ENCODE results near the gene COL6A2. TPM values are rescaled to one million over a fixed set of nuclear protein-coding genes. Genes with fewer than 3 reads are reported as not detected.

The COL6A2 gene
- polyA plus RNA-seq, 2 of the 4 experiments (the other 2 are of a cell fraction): 2.3 to 13.1 TPM

- Histone ChIP-seq H3K4me2 (no peak overlapping the region), H3K4me3 (no peak overlapping the region), H3K27ac (no peak overlapping the region; a peak in 1 of 6 replicates), H3K4me1 (no peaks in the 10 kb centered on the region), H3K9me3 (no peaks in the 10 kb centered on the region)
- TF ChIP-seq CHD2 (IDR thresholded peaks at IDR 0.05; ENCODE audit: low read length, partially characterized antibody): no peak
- no peak for TF ChIP-seq NPAS2 (CRISPR knock-in tag; IDR thresholded peaks at IDR 0.05; ENCODE audit: borderline replicate concordance)
- TF ChIP-seq JUNB (IDR thresholded peaks at IDR 0.05): no peak
- TF ChIP-seq KDM5A (IDR thresholded peaks at IDR 0.05): no peak
- no peak for TF ChIP-seq POLR2A (IDR thresholded peaks at IDR 0.05; ENCODE audit: low read length)
- TF ChIP-seq HOXA7 (CRISPR knock-in tag; IDR thresholded peaks at IDR 0.05): no peak
- TF ChIP-seq ESRRA (IDR thresholded peaks at IDR 0.05; ENCODE audit: borderline replicate concordance, low read length): no peak
- no peak for TF ChIP-seq RCOR1 (IDR thresholded peaks at IDR 0.05; ENCODE audit: low read depth, low read length)
- TF ChIP-seq RFX5 (IDR thresholded peaks at IDR 0.05): no peak
- no peak for TF ChIP-seq JUN (IDR thresholded peaks at IDR 0.05)
- TF ChIP-seq PBX3 (IDR thresholded peaks at IDR 0.05): no peak
- no peak for TF ChIP-seq EP300 (IDR thresholded peaks at IDR 0.05)
- TF ChIP-seq FOSL2 (IDR thresholded peaks at IDR 0.05): no peak
- no peak for TF ChIP-seq FOSL2 (CRISPR knock-in tag; IDR thresholded peaks at IDR 0.05)
- TF ChIP-seq CEBPB (IDR thresholded peaks at IDR 0.05): no peak
- no peak for TF ChIP-seq EHF (CRISPR knock-in tag; IDR thresholded peaks at IDR 0.05)
- no peak for TF ChIP-seq BHLHE40 (IDR thresholded peaks at IDR 0.05; ENCODE audit: low read depth, low read length)
- TF ChIP-seq RAD21 (conservative IDR thresholded peaks at IDR 0.05 in 1 of 2, IDR thresholded peaks at IDR 0.05 in 1 of 2): no peak
- TF ChIP-seq RARB (CRISPR knock-in tag; IDR thresholded peaks at IDR 0.05): no peak
- WGBS (ENCODE audit: missing lambda C conversion rate): 95% methylated on average over 4 of the region's 29 CpGs
- ATAC-seq (peak in 1 of 2 experiments; percentile 14; a peak in 1 of 6 replicates), DNase-seq (ENCODE audit: low read depth in 1 of 2, low spot score in 1 of 2) (no peak), FAIRE-seq (no peak)
- ChIA-PET CTCF (interaction anchor here (0.8 to 1.4 kb wide), 2 partner anchors 54 to 148 kb away, joined by 3 to 5 read pairs; no protein-coding TSS in a partner anchor), POLR2A (no interaction called here)
Measured at GRCh38 chr21:46121286-46122221, 23.6 kb downstream of the COL6A2 start.

- peak; percentile 26 to 64; a peak in 3 of 6 replicates for ATAC-seq
- Histone ChIP-seq H3K4me3 (no peak overlapping the region), H3K4me2 (no peak overlapping the region), H3K4me1 (no peaks in the 10 kb centered on the region), H3K27ac (no peak overlapping the region; a peak in 1 of 6 replicates), H3K9me3 (no peaks in the 10 kb centered on the region)
- 29% methylated on average over 11 of the region's 12 CpGs for WGBS (ENCODE audit: missing lambda C conversion rate)
- ChIA-PET POLR2A (no interaction called here), CTCF (interaction anchor here (1.4 kb wide), 1 partner anchor 149 kb away, joined by 5 read pairs; no protein-coding TSS in a partner anchor)
- TF ChIP-seq RAD21 (conservative IDR thresholded peaks at IDR 0.05 in 1 of 2, IDR thresholded peaks at IDR 0.05 in 1 of 2) (no peak), CHD2 (IDR thresholded peaks at IDR 0.05; ENCODE audit: low read length, partially characterized antibody) (no peak), GATA3 (IDR thresholded peaks at IDR 0.05; ENCODE audit: borderline replicate concordance) (no peak), HDAC2 (IDR thresholded peaks at IDR 0.05) (no peak), CBX8 (IDR thresholded peaks at IDR 0.05) (no peak), CEBPB (IDR thresholded peaks at IDR 0.05) (no peak), REST (IDR thresholded peaks at IDR 0.05) (no peak), MAFK (IDR thresholded peaks at IDR 0.05; ENCODE audit: partially characterized antibody) (no peak), SMC3 (IDR thresholded peaks at IDR 0.05) (no peak), BHLHE40 (IDR thresholded peaks at IDR 0.05; ENCODE audit: low read depth, low read length) (no peak), MAZ (IDR thresholded peaks at IDR 0.05; ENCODE audit: borderline replicate concordance, low read depth, low read length) (no peak), ESRRA (IDR thresholded peaks at IDR 0.05; ENCODE audit: borderline replicate concordance, low read length) (no peak)
- FAIRE-seq: no peak
- DNase-seq (ENCODE audit: low read depth in 1 of 2, low spot score in 1 of 2): peak; percentile 18 to 23
Measured at GRCh38 chr21:46122237-46122671, 24.3 kb downstream of the COL6A2 start.

All from A549 (cell line).